ENCODE data around the gene NTN5. TPM values are rescaled to one million over a fixed set of nuclear protein-coding genes. Genes with fewer than 3 reads are reported as not detected.

Gene NTN5
- total and polyA plus RNA-seq, 2 experiments from 2014 or later = 0.52 to 0.94 TPM

GRCh38 chr19:48613024-48613851 is 59.6 kb downstream of the NTN5 start:
- Mint-ChIP-seq H3K27me3 (ENCODE audit: insufficient read depth, low read depth, poor library complexity) (peaks cover 39% of the 10 kb centered on the region), H3K4me1 (peaks cover 44% of the 10 kb centered on the region), H3K36me3 (ENCODE audit: low read depth) (peaks cover 46% of the 10 kb centered on the region), H3K4me3 (peak overlapping the region; percentile 61), H3K27ac (peak overlapping the region; percentile 98), H3K9me3 (no peaks in the 10 kb centered on the region; the same call in 1 of the 3 replicates)
- H3K27me3 ChIP-seq (ENCODE audit: insufficient read depth) = no peaks in the 10 kb centered on the region
- TF ChIP-seq NANOG (IDR thresholded peaks at IDR 0.05; ENCODE audit: borderline replicate concordance) = no peak
- TF ChIP-seq EZH2 (IDR thresholded peaks at IDR 0.05; ENCODE audit: low read depth, unreplicated experiment) = no peak
- TF ChIP-seq REST (IDR thresholded peaks at IDR 0.05; ENCODE audit: unreplicated experiment) = no peak
- no peak for TF ChIP-seq ZNF331 (CRISPR knock-in tag; IDR thresholded peaks at IDR 0.05; ENCODE audit: low read depth)
- TF ChIP-seq JUNB (IDR thresholded peaks at IDR 0.05; ENCODE audit: unreplicated experiment) = no peak
- TF ChIP-seq CTCF (conservative IDR thresholded peaks at IDR 0.05; ENCODE audit: low read depth in 2 of 2) = no peak
- 0 out of 2 replicates have a peak, but pooled peaks have one; percentile 4 for TF ChIP-seq POLR2AphosphoS5 (IDR thresholded peaks at IDR 0.05; ENCODE audit: low read depth)
- H3K4me2 ChIP-seq = no peak overlapping the region
- no peaks in the 10 kb centered on the region for H3K9me2 ChIP-seq (ENCODE audit: insufficient read depth)
- ATAC-seq (no peak), DNase-seq (ENCODE audit: low spot score) (no peak)
- H3K27ac ChIP-seq (ENCODE audit: low read depth) = peak overlapping the region; percentile 99; the same call in 1 of the 2 replicates
- H3K79me2 ChIP-seq (replicated peaks; ENCODE audit: insufficient read depth) = peaks cover 25% of the 10 kb centered on the region
- peaks cover 39% of the 10 kb centered on the region for H3K4me1 ChIP-seq (ENCODE audit: insufficient read depth)
- H4K20me1 ChIP-seq (replicated peaks; ENCODE audit: insufficient read depth) = peaks cover 17% of the 10 kb centered on the region
- H3F3A ChIP-seq (replicated peaks; ENCODE audit: low read depth) = peaks cover 42% of the 10 kb centered on the region
- no peak overlapping the region for H2AFZ ChIP-seq
- H3K36me3 ChIP-seq (ENCODE audit: insufficient read depth) = peaks cover 29% of the 10 kb centered on the region
- H3K4me3 ChIP-seq = no peak overlapping the region

GRCh38 chr19:48611872-48612271 is 60.9 kb downstream of the NTN5 start:
- H3K36me3 ChIP-seq (ENCODE audit: insufficient read depth) = peaks cover 15% of the 10 kb centered on the region; the same call in 1 of the 2 replicates
- H3K4me3 ChIP-seq = no peak overlapping the region
- H3K79me2 ChIP-seq (replicated peaks; ENCODE audit: insufficient read depth) = peaks cover 11% of the 10 kb centered on the region
- H3K27ac ChIP-seq (ENCODE audit: low read depth) = no peak overlapping the region
- no peaks in the 10 kb centered on the region for H3K27me3 ChIP-seq (ENCODE audit: insufficient read depth)
- H3K4me3 Mint-ChIP-seq = no peak overlapping the region
- no peaks in the 10 kb centered on the region; the same call in 2 of the 3 replicates for H3K9me3 Mint-ChIP-seq
- ATAC-seq (no peak), DNase-seq (ENCODE audit: low spot score) (no peak)
- H3K36me3 Mint-ChIP-seq (ENCODE audit: low read depth) = peaks cover 32% of the 10 kb centered on the region
- peaks cover 31% of the 10 kb centered on the region for H3K27me3 Mint-ChIP-seq (ENCODE audit: insufficient read depth, low read depth, poor library complexity)
- H3K4me2 ChIP-seq = no peak overlapping the region
- H3K4me1 ChIP-seq (ENCODE audit: insufficient read depth) = peaks cover 27% of the 10 kb centered on the region
- no peak overlapping the region for H2AFZ ChIP-seq
- peaks cover 34% of the 10 kb centered on the region for H3K4me1 Mint-ChIP-seq
- H3F3A ChIP-seq (replicated peaks; ENCODE audit: low read depth) = peaks cover 28% of the 10 kb centered on the region
- no peak for TF ChIP-seq STAT1 (IDR thresholded peaks at IDR 0.05; ENCODE audit: unreplicated experiment)
- TF ChIP-seq JUNB (IDR thresholded peaks at IDR 0.05; ENCODE audit: unreplicated experiment) = no peak
- TF ChIP-seq CTCF (conservative IDR thresholded peaks at IDR 0.05; ENCODE audit: low read depth in 2 of 2) = no peak
- H4K20me1 ChIP-seq (replicated peaks; ENCODE audit: insufficient read depth) = peaks cover 4% of the 10 kb centered on the region; the same call in 1 of the 2 replicates
- peak overlapping the region; percentile 70; the same call in 1 of the 2 replicates for H3K27ac Mint-ChIP-seq
- no peaks in the 10 kb centered on the region for H3K9me2 ChIP-seq (ENCODE audit: insufficient read depth)
